Measurements from ENCODE around the gene KCNT1. TPM values are rescaled to one million over a fixed set of nuclear protein-coding genes. Genes with fewer than 3 reads are reported as not detected.

KCNT1 gene
- total and polyA plus RNA-seq, 3 donors from 2014 or later, result 1.8 to 7.3 (median 5.3) TPM

DNA sequence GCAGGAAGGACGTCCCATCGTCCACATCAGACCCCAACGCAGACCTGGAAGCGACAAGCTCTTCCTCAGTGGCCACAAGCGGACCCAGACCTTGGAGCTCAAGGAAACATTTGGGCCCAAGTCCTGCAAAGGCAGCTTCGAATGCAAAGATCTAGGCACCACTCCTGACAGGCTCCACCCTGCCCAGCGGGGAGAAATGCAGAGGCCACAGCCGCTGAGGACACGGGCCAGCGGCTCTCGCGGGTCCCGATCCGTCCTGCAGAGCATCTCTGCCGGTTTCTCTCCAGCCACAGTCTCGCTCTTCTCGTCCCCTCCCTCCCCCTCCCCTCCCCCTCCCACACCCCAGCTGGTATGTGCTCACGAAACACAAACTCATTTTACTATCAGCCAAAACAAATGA is 7.6 kb upstream of the KCNT1 start:
- Histone ChIP-seq H3K9me3 (no peaks in the 10 kb centered on the region), H3K36me3 (ENCODE audit: low read depth, missing control alignments) (no peaks in the 10 kb centered on the region), H3K27ac (no peak overlapping the region), H3K4me1 (no peaks in the 10 kb centered on the region), H3K4me3 (no peak overlapping the region), H3K27me3 (no peaks in the 10 kb centered on the region)
- 72 to 73% methylated on average over 18 of the region's 18 CpGs for WGBS, 2 donors
- no peak for DNase-seq
- intact Hi-C loops (cut with DNase I; ENCODE audit: low total_unique reads), result no loop called here
- TF ChIP-seq POLR2A (IDR thresholded peaks at IDR 0.05), result no peak
- TF ChIP-seq CTCF (IDR thresholded peaks at IDR 0.05), result no peak

DNA sequence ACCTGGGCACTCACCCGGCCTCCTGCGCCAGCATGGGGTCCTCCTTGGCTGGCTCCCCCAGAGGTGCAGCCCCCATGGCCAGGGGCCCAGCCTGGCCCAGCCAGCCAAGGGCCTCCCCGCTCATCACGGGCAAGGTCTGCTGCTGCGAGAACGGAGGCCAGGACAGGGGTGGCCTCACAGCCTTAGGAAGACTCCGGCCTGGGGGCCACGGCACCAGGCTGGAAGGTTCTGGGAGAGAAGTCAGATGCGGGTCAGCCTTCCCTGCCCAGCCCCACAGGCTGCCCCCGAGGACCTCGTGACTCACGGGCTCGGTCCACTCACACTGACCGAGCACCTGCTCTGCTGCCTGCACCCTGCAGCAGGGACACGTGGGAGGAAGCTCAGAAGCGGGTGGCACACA is 6.9 kb upstream of the KCNT1 start:
- no peak overlapping the region for H3K4me3 ChIP-seq
- H3K36me3 ChIP-seq (ENCODE audit: low read depth, missing control alignments), result no peaks in the 10 kb centered on the region
- no peaks in the 10 kb centered on the region for H3K27me3 ChIP-seq
- H3K9me3 ChIP-seq, result no peaks in the 10 kb centered on the region
- WGBS, 2 donors, result 83 to 100% methylated on average over 2 to 7 of the region's 16 CpGs
- intact Hi-C loops (cut with DNase I; ENCODE audit: low total_unique reads), result no loop called here
- no peak for DNase-seq
- H3K27ac ChIP-seq, result no peak overlapping the region
- H3K4me1 ChIP-seq, result no peaks in the 10 kb centered on the region
- TF ChIP-seq CTCF (IDR thresholded peaks at IDR 0.05) (no peak), POLR2A (IDR thresholded peaks at IDR 0.05) (no peak)

DNA sequence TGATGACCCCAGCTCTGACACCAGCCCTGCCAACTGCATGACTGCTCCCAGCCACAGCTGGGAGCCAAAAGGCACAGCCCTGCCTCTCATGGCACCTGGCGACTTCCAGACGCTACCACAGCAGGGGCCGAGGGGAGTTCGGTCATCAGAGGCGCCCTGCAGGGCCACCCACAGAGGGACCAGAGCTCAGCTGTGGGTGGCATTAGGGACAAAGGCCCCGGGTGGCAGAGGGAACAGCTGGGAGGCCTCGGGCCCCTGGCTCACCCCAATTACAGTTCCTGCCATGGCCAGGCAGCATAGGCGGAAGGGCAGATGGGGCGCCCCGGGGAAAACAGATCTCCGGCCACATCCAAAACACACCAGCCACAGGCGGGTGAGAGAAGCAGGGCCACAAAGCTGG is 6.3 kb upstream of the KCNT1 start:
- no peaks in the 10 kb centered on the region for H3K9me3 ChIP-seq
- no peak for TF ChIP-seq CTCF (IDR thresholded peaks at IDR 0.05)
- no peak for TF ChIP-seq POLR2A (IDR thresholded peaks at IDR 0.05)
- intact Hi-C loops (cut with DNase I; ENCODE audit: low total_unique reads), result no loop called here
- H3K36me3 ChIP-seq (ENCODE audit: low read depth, missing control alignments), result no peaks in the 10 kb centered on the region
- no peak for DNase-seq
- H3K27ac ChIP-seq, result no peak overlapping the region
- no peaks in the 10 kb centered on the region for H3K4me1 ChIP-seq
- H3K4me3 ChIP-seq, result no peak overlapping the region
- no peaks in the 10 kb centered on the region for H3K27me3 ChIP-seq
- WGBS, 2 donors, result 88% methylated on average over 12 of the region's 12 CpGs; no CpG with 5 or more reads in 1 of the 2 donors

- DNase-seq, result no peak
- Histone ChIP-seq H3K27me3 (no peaks in the 10 kb centered on the region), H3K27ac (no peak overlapping the region)
Measured at GRCh38 chr9:135696446-135696845, 5.5 kb upstream of the KCNT1 start.

More at GRCh38 chr9:135696446-135696845, 5.5 kb upstream of the KCNT1 start:
- Histone ChIP-seq H3K4me1 (no peaks in the 10 kb centered on the region), H3K36me3 (ENCODE audit: low read depth, missing control alignments) (no peaks in the 10 kb centered on the region), H3K9me3 (no peaks in the 10 kb centered on the region), H3K4me3 (no peak overlapping the region)
- intact Hi-C loops (cut with DNase I; ENCODE audit: low total_unique reads), result no loop called here
- TF ChIP-seq CTCF (IDR thresholded peaks at IDR 0.05) (no peak), POLR2A (IDR thresholded peaks at IDR 0.05) (no peak)
- WGBS, 2 donors, result 79 to 87% methylated on average over 6 to 16 of the region's 16 CpGs
